ENCODE data around the gene BNC2. TPM values are rescaled to one million over a fixed set of nuclear protein-coding genes. Genes with fewer than 3 reads are reported as not detected.
A peak's percentile ranks its signal among the peaks of the same experiment; 100 is the strongest.

Gene BNC2
- total RNA-seq, 1 donor from 2014 or later: 2.4 TPM

- H3F3A ChIP-seq (ENCODE audit: low read depth): peaks cover 15% of the 10 kb centered on the region
- H3K27ac ChIP-seq: no peak overlapping the region
- peaks cover 47% of the 10 kb centered on the region for H3K4me1 ChIP-seq
- no peak for DNase-seq (ENCODE audit: low spot score)
- Mint-ChIP-seq H3K4me1 (peaks cover 46% of the 10 kb centered on the region), H3K9me3 (no peaks in the 10 kb centered on the region), H3K36me3 (no peaks in the 10 kb centered on the region), H3K27ac (peak overlapping the region; percentile 16), H3K27me3 (ENCODE audit: insufficient read depth, low read depth) (no peaks in the 10 kb centered on the region), H3K4me3 (no peak overlapping the region)
- no peak overlapping the region for H3K4me3 ChIP-seq
- H3K9ac ChIP-seq: no peak overlapping the region
- no peak overlapping the region for H3K4me2 ChIP-seq
- H3K9me3 ChIP-seq (ENCODE audit: low read depth): no peaks in the 10 kb centered on the region
- H3K27me3 ChIP-seq: no peaks in the 10 kb centered on the region
- no peaks in the 10 kb centered on the region for H3K36me3 ChIP-seq
- TF ChIP-seq EZH2phosphoT487 (IDR thresholded peaks at IDR 0.05): no peak
- TF ChIP-seq CTCF (IDR thresholded peaks at IDR 0.05): no peak
- no peak for TF ChIP-seq EZH2 (IDR thresholded peaks at IDR 0.05)
- H3K79me2 ChIP-seq (ENCODE audit: low read depth): no peaks in the 10 kb centered on the region
- no peaks in the 10 kb centered on the region for H4K20me1 ChIP-seq (ENCODE audit: low read depth)
- H2AFZ ChIP-seq (replicated peaks): peak overlapping the region; percentile 17
These were observed 242.1 kb downstream of the BNC2 start for GRCh38 chr9:16628413-16628812.

GRCh38 chr9:16627967-16628366 is 242.5 kb downstream of the BNC2 start:
- Histone ChIP-seq H3F3A (ENCODE audit: low read depth) (peaks cover 15% of the 10 kb centered on the region), H3K4me2 (no peak overlapping the region), H3K79me2 (ENCODE audit: low read depth) (no peaks in the 10 kb centered on the region), H3K36me3 (no peaks in the 10 kb centered on the region), H3K27ac (no peak overlapping the region), H3K4me3 (no peak overlapping the region), H3K9me3 (ENCODE audit: low read depth) (no peaks in the 10 kb centered on the region), H3K4me1 (peaks cover 50% of the 10 kb centered on the region), H3K27me3 (no peaks in the 10 kb centered on the region), H3K9ac (no peak overlapping the region), H2AFZ (replicated peaks) (peak overlapping the region; percentile 17), H4K20me1 (ENCODE audit: low read depth) (no peaks in the 10 kb centered on the region)
- DNase-seq (ENCODE audit: low spot score): no peak
- Mint-ChIP-seq H3K27me3 (ENCODE audit: insufficient read depth, low read depth) (no peaks in the 10 kb centered on the region), H3K4me3 (no peak overlapping the region), H3K9me3 (no peaks in the 10 kb centered on the region), H3K27ac (peak overlapping the region; percentile 16), H3K4me1 (peaks cover 49% of the 10 kb centered on the region), H3K36me3 (no peaks in the 10 kb centered on the region)
- TF ChIP-seq EZH2phosphoT487 (IDR thresholded peaks at IDR 0.05) (no peak), EZH2 (IDR thresholded peaks at IDR 0.05) (no peak), CTCF (IDR thresholded peaks at IDR 0.05) (no peak)

- H3K27ac ChIP-seq: no peak overlapping the region
- no peak overlapping the region for H3K4me2 ChIP-seq
These were observed 242.9 kb downstream of the BNC2 start for GRCh38 chr9:16627521-16627920.

More at GRCh38 chr9:16627521-16627920, 242.9 kb downstream of the BNC2 start:
- Mint-ChIP-seq H3K36me3 (no peaks in the 10 kb centered on the region), H3K9me3 (no peaks in the 10 kb centered on the region), H3K27ac (no peak overlapping the region), H3K4me3 (no peak overlapping the region), H3K27me3 (ENCODE audit: insufficient read depth, low read depth) (no peaks in the 10 kb centered on the region), H3K4me1 (peaks cover 49% of the 10 kb centered on the region)
- no peaks in the 10 kb centered on the region for H3K9me3 ChIP-seq (ENCODE audit: low read depth)
- H3K27me3 ChIP-seq: no peaks in the 10 kb centered on the region
- H3F3A ChIP-seq (ENCODE audit: low read depth): peaks cover 15% of the 10 kb centered on the region
- DNase-seq (ENCODE audit: low spot score): no peak
- no peaks in the 10 kb centered on the region for H3K36me3 ChIP-seq
- TF ChIP-seq EZH2 (IDR thresholded peaks at IDR 0.05) (no peak), EZH2phosphoT487 (IDR thresholded peaks at IDR 0.05) (no peak), CTCF (IDR thresholded peaks at IDR 0.05) (no peak)
- no peak overlapping the region for H2AFZ ChIP-seq (replicated peaks)
- H3K4me1 ChIP-seq: peaks cover 54% of the 10 kb centered on the region
- no peaks in the 10 kb centered on the region for H4K20me1 ChIP-seq (ENCODE audit: low read depth)
- H3K9ac ChIP-seq: no peak overlapping the region
- no peaks in the 10 kb centered on the region for H3K79me2 ChIP-seq (ENCODE audit: low read depth)
- no peak overlapping the region for H3K4me3 ChIP-seq
